Activated CD8-positive, alpha-beta memory T cell treated with anti-CD3 and anti-CD28 coated beads for 4 hours (primary cell): ENCODE measurements around the gene KCNE1.

Source experiments
- DNase-seq, 2 donors: peaks; one replicate each; pipeline ENCODE4 v3.0.0-alpha.2; 2020; ENCODE audit warnings: low read depth in 2 of 2

Gene KCNE1

GRCh38 chr21:34535886-34536285 is 23.9 kb upstream of the KCNE1 start:
- no peak for DNase-seq

- no peak for DNase-seq
Measured at GRCh38 chr21:34534522-34534921, 22.5 kb upstream of the KCNE1 start.

- DNase-seq, result no peak
Measured at GRCh38 chr21:34533938-34534337, 21.9 kb upstream of the KCNE1 start.

- DNase-seq, result no peak
Measured at GRCh38 chr21:34531399-34531798, 19.4 kb upstream of the KCNE1 start.

- no peak for DNase-seq
Measured at GRCh38 chr21:34530261-34530660, 18.3 kb upstream of the KCNE1 start.

- no peak for DNase-seq
Measured at GRCh38 chr21:34528131-34528561, 16.1 kb upstream of the KCNE1 start.

GRCh38 chr21:34526618-34527290 is 14.7 kb upstream of the KCNE1 start:
- DNase-seq, result peak in 1 of 2 donors; percentile 18

- no peak for DNase-seq
Measured at GRCh38 chr21:34526241-34526617, 14.2 kb upstream of the KCNE1 start.

GRCh38 chr21:34524646-34525601 is 12.9 kb upstream of the KCNE1 start:
- no peak for DNase-seq

GRCh38 chr21:34523019-34523555 is 11.1 kb upstream of the KCNE1 start:
- no peak for DNase-seq

GRCh38 chr21:34522284-34522683 is 10.3 kb upstream of the KCNE1 start:
- DNase-seq, result no peak

GRCh38 chr21:34521561-34521960 is 9.6 kb upstream of the KCNE1 start:
- no peak for DNase-seq

GRCh38 chr21:34520764-34521508 is 8.9 kb upstream of the KCNE1 start:
- DNase-seq, result no peak

- no peak for DNase-seq
Measured at GRCh38 chr21:34520281-34520680, 8.3 kb upstream of the KCNE1 start.

- DNase-seq, result no peak
Measured at GRCh38 chr21:34519694-34520093, 7.7 kb upstream of the KCNE1 start.

- no peak for DNase-seq
Measured at GRCh38 chr21:34519016-34519415, 7.0 kb upstream of the KCNE1 start.

- DNase-seq, result no peak
Measured at GRCh38 chr21:34518301-34518700, 6.3 kb upstream of the KCNE1 start.

GRCh38 chr21:34517491-34518245 is 5.7 kb upstream of the KCNE1 start:
- no peak for DNase-seq

GRCh38 chr21:34517039-34517438 is 5.0 kb upstream of the KCNE1 start:
- DNase-seq, result no peak

- no peak for DNase-seq
Measured at GRCh38 chr21:34514576-34515115, 2.6 kb upstream of the KCNE1 start.

- DNase-seq, result no peak
Measured at GRCh38 chr21:34513129-34513675, 1.2 kb upstream of the KCNE1 start.
